Measurements from ENCODE around the gene MAGED4B.
"Not testable (repeated sequence)": the region's sequence is repeated elsewhere in the genome, so short reads cannot be mapped to it uniquely, and the experiment has no call there.

The MAGED4B gene

GRCh38 chrX:52078131-52078530 is 9.1 kb upstream of the MAGED4B start (continued):
- TF ChIP-seq REST (tag by site-specific recombination; IDR thresholded peaks at IDR 0.05) (no peak), SCRT2 (tag by site-specific recombination; IDR thresholded peaks at IDR 0.05) (no peak), ZNF157 (tag by site-specific recombination; IDR thresholded peaks at IDR 0.05) (no peak)

- H3K4me3 ChIP-seq (ENCODE audit: low read depth, low read length); H3K36me3 ChIP-seq (ENCODE audit: control insufficient read depth in 2 of 2, insufficient read depth in 1 of 2, low read length in 2 of 2); H3K9me3 ChIP-seq (ENCODE audit: control insufficient read depth, insufficient read depth, low read depth, low read length); H3K27ac ChIP-seq (ENCODE audit: extremely low read depth, low read depth, low read length); CTCF ChIA-PET; H3K4me1 ChIP-seq (ENCODE audit: control insufficient read depth, insufficient read depth, low read length); POLR2A ChIA-PET: not testable (repeated sequence)
Observed at GRCh38 chrX:52042288-52042687, 26.7 kb downstream of the MAGED4B start.

- TF ChIP-seq GLI4 (tag by site-specific recombination; IDR thresholded peaks at IDR 0.05) (no peak), RBAK (tag by site-specific recombination; IDR thresholded peaks at IDR 0.05) (no peak), ZNF23 (tag by site-specific recombination; IDR thresholded peaks at IDR 0.05; ENCODE audit: borderline replicate concordance) (no peak)
- TF ChIP-seq, protein P1, sequence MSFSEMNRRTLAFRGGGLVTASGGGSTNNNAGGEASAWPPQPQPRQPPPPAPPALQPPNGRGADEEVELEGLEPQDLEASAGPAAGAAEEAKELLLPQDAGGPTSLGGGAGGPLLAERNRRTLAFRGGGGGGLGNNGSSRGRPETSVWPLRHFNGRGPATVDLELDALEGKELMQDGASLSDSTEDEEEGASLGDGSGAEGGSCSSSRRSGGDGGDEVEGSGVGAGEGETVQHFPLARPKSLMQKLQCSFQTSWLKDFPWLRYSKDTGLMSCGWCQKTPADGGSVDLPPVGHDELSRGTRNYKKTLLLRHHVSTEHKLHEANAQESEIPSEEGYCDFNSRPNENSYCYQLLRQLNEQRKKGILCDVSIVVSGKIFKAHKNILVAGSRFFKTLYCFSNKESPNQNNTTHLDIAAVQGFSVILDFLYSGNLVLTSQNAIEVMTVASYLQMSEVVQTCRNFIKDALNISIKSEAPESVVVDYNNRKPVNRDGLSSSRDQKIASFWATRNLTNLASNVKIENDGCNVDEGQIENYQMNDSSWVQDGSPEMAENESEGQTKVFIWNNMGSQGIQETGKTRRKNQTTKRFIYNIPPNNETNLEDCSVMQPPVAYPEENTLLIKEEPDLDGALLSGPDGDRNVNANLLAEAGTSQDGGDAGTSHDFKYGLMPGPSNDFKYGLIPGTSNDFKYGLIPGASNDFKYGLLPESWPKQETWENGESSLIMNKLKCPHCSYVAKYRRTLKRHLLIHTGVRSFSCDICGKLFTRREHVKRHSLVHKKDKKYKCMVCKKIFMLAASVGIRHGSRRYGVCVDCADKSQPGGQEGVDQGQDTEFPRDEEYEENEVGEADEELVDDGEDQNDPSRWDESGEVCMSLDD (tag by site-specific recombination; IDR thresholded peaks at IDR 0.05) = no peak
Observed at GRCh38 chrX:52034211-52034610, 34.8 kb downstream of the MAGED4B start.

GRCh38 chrX:52031371-52031770 is 37.6 kb downstream of the MAGED4B start:
- no peak overlapping the region for H3K4me3 ChIP-seq (ENCODE audit: low read depth, low read length)
- no peak for TF ChIP-seq ZNF266 (tag by site-specific recombination; IDR thresholded peaks at IDR 0.05; ENCODE audit: low read depth)
- TF ChIP-seq ZNF169 (tag by site-specific recombination; IDR thresholded peaks at IDR 0.05) = no peak
- no peak for TF ChIP-seq ZBTB7A (tag by site-specific recombination; IDR thresholded peaks at IDR 0.05; ENCODE audit: low read depth)
- no peak for TF ChIP-seq ZNF311 (tag by site-specific recombination; IDR thresholded peaks at IDR 0.05; ENCODE audit: borderline replicate concordance)
- no peak for TF ChIP-seq EGR2 (tag by site-specific recombination; IDR thresholded peaks at IDR 0.05; ENCODE audit: low read depth)
- no peak for TF ChIP-seq BCL11B (tag by site-specific recombination; IDR thresholded peaks at IDR 0.05; ENCODE audit: low read depth)
- TF ChIP-seq, protein P2, sequence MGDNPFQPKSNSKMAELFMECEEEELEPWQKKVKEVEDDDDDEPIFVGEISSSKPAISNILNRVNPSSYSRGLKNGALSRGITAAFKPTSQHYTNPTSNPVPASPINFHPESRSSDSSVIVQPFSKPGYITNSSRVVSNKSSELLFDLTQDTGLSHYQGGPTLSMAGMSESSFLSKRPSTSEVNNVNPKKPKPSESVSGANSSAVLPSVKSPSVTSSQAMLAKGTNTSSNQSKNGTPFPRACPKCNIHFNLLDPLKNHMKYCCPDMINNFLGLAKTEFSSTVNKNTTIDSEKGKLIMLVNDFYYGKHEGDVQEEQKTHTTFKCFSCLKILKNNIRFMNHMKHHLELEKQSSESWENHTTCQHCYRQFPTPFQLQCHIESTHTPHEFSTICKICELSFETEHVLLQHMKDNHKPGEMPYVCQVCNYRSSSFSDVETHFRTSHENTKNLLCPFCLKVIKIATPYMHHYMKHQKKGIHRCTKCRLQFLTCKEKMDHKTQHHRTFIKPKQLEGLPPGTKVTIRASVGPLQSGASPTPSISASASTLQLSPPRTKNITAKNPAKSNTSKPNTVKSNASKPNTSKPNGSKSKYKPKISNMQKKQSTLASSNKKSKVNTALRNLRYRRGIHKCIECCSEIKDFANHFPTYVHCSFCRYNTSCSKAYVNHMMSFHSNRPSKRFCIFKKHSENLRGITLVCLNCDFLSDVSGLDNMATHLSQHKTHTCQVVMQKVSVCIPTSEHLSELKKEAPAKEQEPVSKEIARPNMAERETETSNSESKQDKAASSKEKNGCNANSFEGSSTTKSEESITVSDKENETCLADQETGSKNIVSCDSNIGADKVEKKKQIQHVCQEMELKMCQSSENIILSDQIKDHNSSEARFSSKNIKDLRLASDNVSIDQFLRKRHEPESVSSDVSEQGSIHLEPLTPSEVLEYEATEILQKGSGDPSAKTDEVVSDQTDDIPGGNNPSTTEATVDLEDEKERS (tag by site-specific recombination; IDR thresholded peaks at IDR 0.05) = no peak
- TF ChIP-seq, protein P3, sequence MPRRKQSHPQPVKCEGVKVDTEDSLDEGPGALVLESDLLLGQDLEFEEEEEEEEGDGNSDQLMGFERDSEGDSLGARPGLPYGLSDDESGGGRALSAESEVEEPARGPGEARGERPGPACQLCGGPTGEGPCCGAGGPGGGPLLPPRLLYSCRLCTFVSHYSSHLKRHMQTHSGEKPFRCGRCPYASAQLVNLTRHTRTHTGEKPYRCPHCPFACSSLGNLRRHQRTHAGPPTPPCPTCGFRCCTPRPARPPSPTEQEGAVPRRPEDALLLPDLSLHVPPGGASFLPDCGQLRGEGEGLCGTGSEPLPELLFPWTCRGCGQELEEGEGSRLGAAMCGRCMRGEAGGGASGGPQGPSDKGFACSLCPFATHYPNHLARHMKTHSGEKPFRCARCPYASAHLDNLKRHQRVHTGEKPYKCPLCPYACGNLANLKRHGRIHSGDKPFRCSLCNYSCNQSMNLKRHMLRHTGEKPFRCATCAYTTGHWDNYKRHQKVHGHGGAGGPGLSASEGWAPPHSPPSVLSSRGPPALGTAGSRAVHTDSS (tag by site-specific recombination; IDR thresholded peaks at IDR 0.05) = no peak
- no peak for TF ChIP-seq ZNF366 (tag by site-specific recombination; conservative IDR thresholded peaks at IDR 0.05)
- no peak for TF ChIP-seq ZNF239 (tag by site-specific recombination; IDR thresholded peaks at IDR 0.05)
- TF ChIP-seq ZNF626 (tag by site-specific recombination; IDR thresholded peaks at IDR 0.05) = no peak
- TF ChIP-seq ZNF558 (tag by site-specific recombination; IDR thresholded peaks at IDR 0.05) = no peak
- TF ChIP-seq ZNF837 (tag by site-specific recombination; IDR thresholded peaks at IDR 0.05) = no peak
- TF ChIP-seq ZNF426 (tag by site-specific recombination; IDR thresholded peaks at IDR 0.05) = no peak
- ChIA-PET POLR2A (no interaction called here), CTCF (no interaction called here)
- H3K27ac ChIP-seq (ENCODE audit: extremely low read depth, low read depth, low read length) = no peak overlapping the region
- H3K4me1 ChIP-seq (ENCODE audit: control insufficient read depth, insufficient read depth, low read length) = no peaks in the 10 kb centered on the region
- H3K9me3 ChIP-seq (ENCODE audit: control insufficient read depth, insufficient read depth, low read depth, low read length) = no peaks in the 10 kb centered on the region
- no peaks in the 10 kb centered on the region for H3K36me3 ChIP-seq (ENCODE audit: control insufficient read depth in 2 of 2, insufficient read depth in 1 of 2, low read length in 2 of 2)

More at GRCh38 chrX:52034211-52034610, 34.8 kb downstream of the MAGED4B start:
- Histone ChIP-seq H3K9me3 (ENCODE audit: control insufficient read depth, insufficient read depth, low read depth, low read length) (no peaks in the 10 kb centered on the region), H3K36me3 (ENCODE audit: control insufficient read depth in 2 of 2, insufficient read depth in 1 of 2, low read length in 2 of 2) (no peaks in the 10 kb centered on the region), H3K4me3 (ENCODE audit: low read depth, low read length) (no peak overlapping the region), H3K4me1 (ENCODE audit: control insufficient read depth, insufficient read depth, low read length) (no peaks in the 10 kb centered on the region), H3K27ac (ENCODE audit: extremely low read depth, low read depth, low read length) (no peak overlapping the region)
- ChIA-PET CTCF (no interaction called here), POLR2A (no interaction called here)
